ENCODE results near the gene SLC6A7.

The SLC6A7 gene

GRCh38 chr5:150235500-150235854 is 45.6 kb downstream of the SLC6A7 start:
- no peak for TF ChIP-seq CTCF (conservative IDR thresholded peaks at IDR 0.05; ENCODE audit: low read depth, low read length)
- DNase-seq (ENCODE audit: low read depth) = no peak
- H3K4me3 ChIP-seq (ENCODE audit: low read length) = no peak overlapping the region

DNA sequence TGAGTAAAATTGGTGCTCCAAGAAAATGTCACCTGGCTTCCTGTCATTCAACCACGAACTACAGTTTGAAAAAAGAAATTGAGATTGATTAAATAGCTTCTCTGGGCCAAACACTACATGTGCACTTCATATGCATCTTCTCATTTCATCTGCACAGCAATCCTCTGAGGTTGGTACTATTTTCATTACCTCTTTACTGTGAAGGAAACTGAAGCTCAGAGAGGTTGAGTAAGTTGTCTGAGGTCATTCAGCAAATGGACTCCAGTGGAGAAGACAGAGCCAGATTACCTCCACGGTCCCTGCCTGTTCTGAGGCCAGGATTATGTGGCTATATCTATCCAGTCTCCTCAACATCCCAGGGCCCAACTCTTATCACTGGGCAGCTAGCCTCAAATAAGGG is 46.5 kb downstream of the SLC6A7 start:
- no peak for DNase-seq (ENCODE audit: low read depth)
- H3K4me3 ChIP-seq (ENCODE audit: low read length) = no peak overlapping the region
- no peak for TF ChIP-seq CTCF (conservative IDR thresholded peaks at IDR 0.05; ENCODE audit: low read depth, low read length)

DNA sequence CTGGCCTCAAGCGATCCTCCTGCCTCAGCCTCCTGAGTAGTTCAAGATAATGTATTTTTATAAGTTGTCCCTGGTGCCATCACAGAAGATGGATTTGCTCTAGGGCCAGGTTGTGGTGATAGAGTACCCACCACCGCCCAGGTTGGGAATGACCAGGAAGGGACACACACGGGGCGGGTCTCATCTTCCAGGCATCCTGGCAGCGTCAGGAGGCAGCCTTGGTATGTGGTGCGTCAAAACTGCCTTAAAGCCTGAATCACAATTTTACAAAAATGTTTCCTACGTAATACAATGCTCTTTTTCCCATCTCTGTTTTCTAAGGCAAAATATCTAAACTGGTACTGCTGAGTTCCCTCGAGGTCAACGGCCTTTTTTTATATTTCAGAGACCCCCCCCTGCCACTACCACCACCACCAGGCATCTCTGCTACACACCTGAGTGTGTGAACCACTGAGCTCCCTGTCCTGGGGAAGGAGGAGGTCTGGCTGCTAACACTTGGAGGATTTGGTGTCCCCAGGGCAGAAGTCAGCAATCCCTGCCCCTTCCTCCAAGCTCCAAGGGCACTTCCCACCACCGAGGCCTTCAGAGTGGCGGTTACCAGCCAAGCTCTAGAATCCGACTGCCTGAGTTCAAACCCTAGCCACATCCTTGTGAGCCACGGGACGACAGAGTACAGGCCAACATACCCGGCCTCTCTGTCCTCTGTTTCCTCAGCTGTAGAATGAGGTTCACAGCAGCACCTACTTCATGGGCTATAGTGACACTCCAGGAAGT is 47.3 kb downstream of the SLC6A7 start:
- TF ChIP-seq CTCF (conservative IDR thresholded peaks at IDR 0.05; ENCODE audit: low read depth, low read length) = no peak
- no peak overlapping the region for H3K4me3 ChIP-seq (ENCODE audit: low read length)
- no peak for DNase-seq (ENCODE audit: low read depth)

- no peak for DNase-seq (ENCODE audit: low read depth)
- no peak overlapping the region for H3K4me3 ChIP-seq (ENCODE audit: low read length)
- no peak for TF ChIP-seq CTCF (conservative IDR thresholded peaks at IDR 0.05; ENCODE audit: low read depth, low read length)
These were observed 48.8 kb downstream of the SLC6A7 start for GRCh38 chr5:150238646-150239045.

DNA sequence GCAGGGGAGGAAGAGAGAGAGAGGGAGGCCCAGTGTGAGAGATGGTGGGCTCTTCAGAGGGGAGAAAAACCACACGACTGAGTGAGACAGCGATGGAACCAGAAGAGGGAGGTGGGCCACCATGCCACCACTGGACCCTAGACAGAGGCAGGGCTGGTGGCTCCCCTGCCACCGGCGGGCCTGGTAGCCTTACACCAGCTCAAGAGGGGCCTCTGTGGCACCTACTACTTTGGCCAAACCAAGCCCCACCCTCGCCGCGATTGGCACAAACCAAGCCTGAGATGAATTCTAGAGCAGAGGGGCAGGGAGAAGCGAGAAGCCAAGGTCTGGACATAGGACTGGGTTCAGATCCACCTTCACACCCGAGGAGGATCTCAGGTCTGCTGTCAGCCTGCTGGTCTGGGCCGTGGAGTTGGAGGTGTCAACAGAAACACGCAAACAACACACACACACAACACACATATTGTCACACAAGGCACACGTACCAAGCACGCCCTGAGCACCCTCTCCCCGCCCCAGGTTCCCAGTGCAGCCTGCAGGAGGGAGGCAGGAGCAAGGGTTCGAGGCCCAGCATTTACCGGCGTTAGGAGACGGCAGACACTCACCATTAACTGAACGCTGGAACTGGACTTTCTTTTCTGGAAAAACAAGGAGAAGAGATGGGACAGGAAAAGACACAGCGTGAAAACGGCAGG is 49.4 kb downstream of the SLC6A7 start:
- no peak overlapping the region for H3K4me3 ChIP-seq (ENCODE audit: low read length)
- no peak for TF ChIP-seq CTCF (conservative IDR thresholded peaks at IDR 0.05; ENCODE audit: low read depth, low read length)
- no peak for DNase-seq (ENCODE audit: low read depth)

GRCh38 chr5:150239794-150240122 is 49.9 kb downstream of the SLC6A7 start:
- TF ChIP-seq CTCF (conservative IDR thresholded peaks at IDR 0.05; ENCODE audit: low read depth, low read length) = no peak
- H3K4me3 ChIP-seq (ENCODE audit: low read length) = no peak overlapping the region
- DNase-seq (ENCODE audit: low read depth) = no peak

Data from retinal pigment epithelial cell (primary cell).